ENCODE results near the gene KCTD17. TPM values are rescaled to one million over a fixed set of nuclear protein-coding genes. Genes with fewer than 3 reads are reported as not detected.

KCTD17 gene
- total RNA-seq, 1 donor from 2014 or later, result 7.4 TPM

- no peak overlapping the region for H3K4me3 ChIP-seq (ENCODE audit: low read depth, low read length)
- TF ChIP-seq, protein P1, sequence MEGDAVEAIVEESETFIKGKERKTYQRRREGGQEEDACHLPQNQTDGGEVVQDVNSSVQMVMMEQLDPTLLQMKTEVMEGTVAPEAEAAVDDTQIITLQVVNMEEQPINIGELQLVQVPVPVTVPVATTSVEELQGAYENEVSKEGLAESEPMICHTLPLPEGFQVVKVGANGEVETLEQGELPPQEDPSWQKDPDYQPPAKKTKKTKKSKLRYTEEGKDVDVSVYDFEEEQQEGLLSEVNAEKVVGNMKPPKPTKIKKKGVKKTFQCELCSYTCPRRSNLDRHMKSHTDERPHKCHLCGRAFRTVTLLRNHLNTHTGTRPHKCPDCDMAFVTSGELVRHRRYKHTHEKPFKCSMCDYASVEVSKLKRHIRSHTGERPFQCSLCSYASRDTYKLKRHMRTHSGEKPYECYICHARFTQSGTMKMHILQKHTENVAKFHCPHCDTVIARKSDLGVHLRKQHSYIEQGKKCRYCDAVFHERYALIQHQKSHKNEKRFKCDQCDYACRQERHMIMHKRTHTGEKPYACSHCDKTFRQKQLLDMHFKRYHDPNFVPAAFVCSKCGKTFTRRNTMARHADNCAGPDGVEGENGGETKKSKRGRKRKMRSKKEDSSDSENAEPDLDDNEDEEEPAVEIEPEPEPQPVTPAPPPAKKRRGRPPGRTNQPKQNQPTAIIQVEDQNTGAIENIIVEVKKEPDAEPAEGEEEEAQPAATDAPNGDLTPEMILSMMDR (IDR thresholded peaks at IDR 0.05; ENCODE audit: insufficient read depth, low read length, severe bottlenecking), result no peak
- DNase-seq (ENCODE audit: low read depth) (no peak), FAIRE-seq (peak; percentile 90)
- H3K36me3 ChIP-seq (ENCODE audit: control insufficient read depth, insufficient read depth, low read length), result peaks cover 25% of the 10 kb centered on the region
- no peaks in the 10 kb centered on the region for H3K27me3 ChIP-seq (ENCODE audit: control insufficient read depth, insufficient read depth, low read length)
These were observed 25.2 kb upstream of the KCTD17 start for GRCh38 chr22:37026325-37026724.

GRCh38 chr22:37027556-37027955 is 24.0 kb upstream of the KCTD17 start:
- TF ChIP-seq, protein P1 (IDR thresholded peaks at IDR 0.05; ENCODE audit: insufficient read depth, low read length, severe bottlenecking), result no peak
- Histone ChIP-seq H3K36me3 (ENCODE audit: control insufficient read depth, insufficient read depth, low read length) (peaks cover 25% of the 10 kb centered on the region), H3K27me3 (ENCODE audit: control insufficient read depth, insufficient read depth, low read length) (no peaks in the 10 kb centered on the region), H3K4me3 (ENCODE audit: low read depth, low read length) (no peak overlapping the region)
- DNase-seq (ENCODE audit: low read depth) (no peak), FAIRE-seq (no peak)

- Histone ChIP-seq H3K36me3 (ENCODE audit: control insufficient read depth, insufficient read depth, low read length) (peaks cover 25% of the 10 kb centered on the region), H3K4me3 (ENCODE audit: low read depth, low read length) (no peak overlapping the region), H3K27me3 (ENCODE audit: control insufficient read depth, insufficient read depth, low read length) (no peaks in the 10 kb centered on the region)
- TF ChIP-seq, protein P1 (IDR thresholded peaks at IDR 0.05; ENCODE audit: insufficient read depth, low read length, severe bottlenecking), result no peak
- DNase-seq (ENCODE audit: low read depth), result no peak
- FAIRE-seq, result no peak
These were observed 22.6 kb upstream of the KCTD17 start for GRCh38 chr22:37028692-37029674.

GRCh38 chr22:37030560-37031281 is 20.8 kb upstream of the KCTD17 start:
- no peak for DNase-seq (ENCODE audit: low read depth)
- H3K36me3 ChIP-seq (ENCODE audit: control insufficient read depth, insufficient read depth, low read length), result peaks cover 14% of the 10 kb centered on the region
- FAIRE-seq, result no peak
- H3K4me3 ChIP-seq (ENCODE audit: low read depth, low read length), result no peak overlapping the region
- TF ChIP-seq, protein P1 (IDR thresholded peaks at IDR 0.05; ENCODE audit: insufficient read depth, low read length, severe bottlenecking), result no peak
- no peaks in the 10 kb centered on the region for H3K27me3 ChIP-seq (ENCODE audit: control insufficient read depth, insufficient read depth, low read length)

GRCh38 chr22:37032134-37032534 is 19.4 kb upstream of the KCTD17 start:
- Histone ChIP-seq H3K36me3 (ENCODE audit: control insufficient read depth, insufficient read depth, low read length) (peaks cover 6% of the 10 kb centered on the region), H3K27me3 (ENCODE audit: control insufficient read depth, insufficient read depth, low read length) (no peaks in the 10 kb centered on the region), H3K4me3 (ENCODE audit: low read depth, low read length) (peak overlapping the region; percentile 26)
- TF ChIP-seq, protein P1 (IDR thresholded peaks at IDR 0.05; ENCODE audit: insufficient read depth, low read length, severe bottlenecking), result no peak
- DNase-seq (ENCODE audit: low read depth) (peak; percentile 45), FAIRE-seq (peak; percentile 43)
